ENCODE results near the gene MAPRE2. TPM values are rescaled to one million over a fixed set of nuclear protein-coding genes. Genes with fewer than 3 reads are reported as not detected.

The MAPRE2 gene
- total RNA-seq, 2 experiments from 2014 or later = 40.2 to 49.0 TPM

DNA sequence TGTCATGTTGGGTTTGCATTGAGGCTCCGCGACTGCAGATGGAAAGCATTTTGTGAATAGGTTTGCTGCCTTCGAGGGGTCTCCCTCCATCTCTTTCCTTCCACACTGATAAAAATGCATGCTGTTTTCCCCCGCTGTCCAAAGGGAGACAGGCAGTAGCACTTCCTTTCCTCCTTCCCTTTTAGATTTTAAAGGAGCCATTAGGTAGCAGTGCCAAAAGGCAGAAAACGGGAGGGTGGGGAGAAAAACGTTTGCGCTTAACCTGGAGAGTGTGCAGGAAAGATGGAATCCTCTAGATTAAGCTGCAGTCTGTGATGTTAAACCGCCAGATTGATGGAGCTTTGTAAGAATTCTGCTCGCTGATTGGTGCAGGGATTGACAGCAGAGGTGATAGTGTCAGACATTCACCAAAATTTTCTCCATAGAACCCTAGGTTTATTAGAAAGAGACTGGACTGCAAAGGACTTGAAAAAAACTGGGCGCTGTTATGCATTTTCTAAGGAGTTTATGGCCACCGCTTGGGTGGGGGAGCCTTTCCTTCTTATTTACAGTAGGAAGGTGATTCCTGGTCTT lies 688 bp downstream of the MAPRE2 start:
- CTCF ChIA-PET = interaction anchor here (0.9 to 3.7 kb wide), 8 partner anchors 9 to 188 kb away, joined by 3 to 41 read pairs (median 4); no protein-coding TSS in a partner anchor
- H3K27me3 Mint-ChIP-seq = no peaks in the 10 kb centered on the region
- no peak for DNase-seq
- H3K36me3 Mint-ChIP-seq = peaks cover 3% of the 10 kb centered on the region
- ATAC-seq = peak; percentile 5
- peak overlapping the region; percentile 96 for H3K4me3 Mint-ChIP-seq
- no peaks in the 10 kb centered on the region for H3K9me3 Mint-ChIP-seq (ENCODE audit: low read depth)
- peaks cover 62% of the 10 kb centered on the region for H3K4me1 Mint-ChIP-seq
- peak overlapping the region; percentile 99 for H3K27ac Mint-ChIP-seq

DNA sequence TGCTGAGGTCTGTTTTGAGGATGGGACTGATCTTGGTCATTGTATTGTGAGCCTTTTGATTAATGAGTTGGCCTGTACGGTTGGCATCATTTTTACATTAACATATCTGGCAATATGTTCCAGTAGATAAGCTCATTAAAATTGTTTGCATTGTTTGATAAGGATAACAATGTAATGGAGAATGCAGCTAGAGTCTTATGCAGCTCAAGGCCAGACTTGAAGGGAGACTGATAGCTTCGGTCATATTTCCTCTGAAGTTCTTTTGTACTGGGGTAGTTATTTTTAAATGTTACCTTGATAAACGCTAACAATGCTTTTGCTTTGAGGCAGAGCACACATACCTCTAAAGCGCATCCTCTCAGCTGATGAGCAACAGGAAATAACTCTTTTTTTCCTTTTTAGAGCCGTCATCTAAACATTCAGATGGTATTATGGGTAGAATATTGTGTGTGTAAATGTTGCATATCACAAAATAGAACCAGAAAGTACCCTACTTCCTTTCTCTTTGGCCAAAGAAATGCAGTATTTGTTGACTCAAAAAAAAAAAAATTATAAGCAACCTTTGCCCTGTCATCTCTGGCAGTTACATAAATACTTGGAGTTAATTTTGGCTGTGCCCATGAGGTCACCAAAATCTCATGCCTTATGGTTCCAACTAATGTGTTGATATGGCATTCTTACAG lies 1.3 kb downstream of the MAPRE2 start:
- DNase-seq (no peak), ATAC-seq (peak; percentile 38)
- Mint-ChIP-seq H3K36me3 (peaks cover 3% of the 10 kb centered on the region), H3K9me3 (ENCODE audit: low read depth) (no peaks in the 10 kb centered on the region), H3K4me1 (peaks cover 66% of the 10 kb centered on the region), H3K4me3 (peak overlapping the region; percentile 96), H3K27ac (peak overlapping the region; percentile 99), H3K27me3 (no peaks in the 10 kb centered on the region)
- CTCF ChIA-PET = interaction anchor here (0.9 to 3.7 kb wide), 5 partner anchors 8 to 65 kb away, joined by 3 to 41 read pairs (median 4); no protein-coding TSS in a partner anchor

DNA sequence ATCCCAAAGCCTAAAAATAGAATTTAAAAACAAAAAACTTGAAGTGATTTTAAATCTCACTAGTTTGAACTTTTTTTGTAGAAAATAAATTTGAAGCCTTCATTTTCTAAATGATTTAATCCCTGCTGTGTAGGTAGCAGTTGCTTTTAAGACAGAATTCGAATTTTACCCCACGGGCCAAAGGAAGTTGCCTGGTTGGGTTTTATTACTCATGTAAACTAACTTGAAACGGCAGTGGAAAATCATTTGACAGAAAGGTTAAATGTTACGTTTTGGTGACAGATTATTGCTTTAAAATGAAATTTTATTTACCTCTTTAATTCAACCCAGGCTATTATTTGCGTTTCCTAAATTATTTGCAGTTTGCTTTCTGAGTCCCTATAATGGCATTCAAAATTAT lies 2.0 kb downstream of the MAPRE2 start:
- H3K27me3 Mint-ChIP-seq = no peaks in the 10 kb centered on the region
- peak overlapping the region; percentile 99 for H3K27ac Mint-ChIP-seq
- no peaks in the 10 kb centered on the region for H3K9me3 Mint-ChIP-seq (ENCODE audit: low read depth)
- peaks cover 67% of the 10 kb centered on the region for H3K4me1 Mint-ChIP-seq
- DNase-seq = no peak
- CTCF ChIA-PET = interaction anchor here (3.7 kb wide), 1 partner anchor 13 kb away, joined by 41 read pairs; no protein-coding TSS in a partner anchor
- peak overlapping the region; percentile 96 for H3K4me3 Mint-ChIP-seq
- peaks cover 6% of the 10 kb centered on the region for H3K36me3 Mint-ChIP-seq
- no peak for ATAC-seq

DNA sequence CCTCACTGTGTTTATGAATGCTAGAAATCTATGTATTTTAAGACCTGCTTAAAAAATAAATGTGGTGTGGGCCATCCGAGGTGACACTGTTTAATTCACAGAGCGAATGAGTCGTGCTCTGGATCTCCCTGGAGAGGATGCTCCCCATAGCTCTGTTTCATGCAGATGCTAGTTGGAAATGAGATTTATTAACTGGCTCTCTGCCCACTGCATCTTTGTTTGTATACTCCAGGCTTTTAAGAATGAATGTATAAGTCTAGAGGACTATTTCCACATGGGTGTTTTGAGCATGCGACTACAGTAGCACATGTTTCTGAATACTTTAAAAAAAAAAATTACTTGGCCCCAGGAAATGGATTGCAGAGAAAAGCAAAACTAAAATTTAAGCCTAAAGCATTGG lies 3.9 kb downstream of the MAPRE2 start:
- Mint-ChIP-seq H3K27ac (peak overlapping the region; percentile 70), H3K9me3 (ENCODE audit: low read depth) (no peaks in the 10 kb centered on the region), H3K36me3 (peaks cover 6% of the 10 kb centered on the region), H3K27me3 (no peaks in the 10 kb centered on the region), H3K4me3 (peak overlapping the region; percentile 44), H3K4me1 (peaks cover 73% of the 10 kb centered on the region)
- ATAC-seq (no peak), DNase-seq (no peak)
- CTCF ChIA-PET = interaction anchor here (1.4 to 2.0 kb wide), 2 partner anchors 16 to 36 kb away, joined by 6 to 10 read pairs; no protein-coding TSS in a partner anchor

DNA sequence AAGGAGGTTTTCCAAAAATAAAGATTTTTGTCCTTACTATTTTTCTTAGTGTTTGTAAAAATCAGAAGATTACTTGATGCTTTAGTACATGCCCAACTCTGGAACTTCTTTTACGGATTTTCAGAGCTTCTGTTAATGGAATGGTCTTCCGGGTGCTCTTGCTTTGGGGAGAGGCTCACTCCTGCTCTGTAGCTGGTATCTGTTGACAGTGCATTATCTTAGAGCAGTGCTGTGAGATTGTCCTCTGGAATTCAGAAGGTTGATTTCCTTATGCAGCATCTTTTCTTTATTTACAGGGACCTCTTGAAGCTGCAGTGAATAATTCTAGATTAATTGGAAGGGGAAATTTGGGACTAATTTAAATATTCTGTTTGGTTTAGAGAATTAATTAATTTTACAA lies 4.6 kb downstream of the MAPRE2 start:
- peak overlapping the region; percentile 70 for H3K27ac Mint-ChIP-seq
- CTCF ChIA-PET = interaction anchor here (1.4 to 2.0 kb wide), 3 partner anchors 17 to 40 kb away, joined by 6 to 10 read pairs (median 8); no protein-coding TSS in a partner anchor
- H3K27me3 Mint-ChIP-seq = no peaks in the 10 kb centered on the region
- peaks cover 76% of the 10 kb centered on the region for H3K4me1 Mint-ChIP-seq
- no peaks in the 10 kb centered on the region for H3K9me3 Mint-ChIP-seq (ENCODE audit: low read depth)
- ATAC-seq (no peak), DNase-seq (no peak)
- H3K36me3 Mint-ChIP-seq = peaks cover 6% of the 10 kb centered on the region
- peak overlapping the region; percentile 44 for H3K4me3 Mint-ChIP-seq

DNA sequence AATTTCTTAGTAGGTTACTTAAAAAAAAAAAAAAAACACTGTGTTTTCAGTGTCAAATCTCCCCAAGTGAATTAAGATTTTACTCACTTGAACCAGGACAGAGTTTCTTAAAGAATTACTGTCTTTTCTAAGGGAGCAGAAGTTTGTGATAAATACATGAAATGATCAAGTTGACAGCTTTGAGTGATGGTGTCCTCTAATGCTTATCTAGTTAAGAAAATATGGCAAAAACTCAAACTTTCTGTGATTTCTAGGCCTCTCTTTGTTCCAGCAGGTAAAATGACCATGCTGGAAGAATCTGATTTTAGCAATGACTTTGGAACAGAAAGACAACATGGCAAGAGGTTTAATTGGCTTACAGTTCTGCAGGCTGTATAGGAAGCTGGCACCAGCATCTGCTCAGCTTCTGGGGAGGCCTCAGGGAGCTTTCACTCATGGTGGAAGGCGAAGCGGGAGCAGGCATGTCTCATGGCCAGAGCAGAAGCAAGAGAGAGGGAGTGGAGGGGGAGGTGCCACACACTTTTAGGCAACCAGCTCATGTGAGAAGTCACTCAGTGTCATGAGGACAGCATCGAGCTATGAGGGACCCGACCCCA lies 6.6 kb downstream of the MAPRE2 start:
- DNase-seq = no peak
- CTCF ChIA-PET = interaction anchor here (1.4 to 2.0 kb wide), 2 partner anchors 42 to 96 kb away, joined by 3 to 8 read pairs; no protein-coding TSS in a partner anchor
- no peak for ATAC-seq
- Mint-ChIP-seq H3K4me1 (peaks cover 75% of the 10 kb centered on the region), H3K36me3 (peaks cover 12% of the 10 kb centered on the region), H3K27ac (no peak overlapping the region), H3K4me3 (no peak overlapping the region), H3K27me3 (no peaks in the 10 kb centered on the region), H3K9me3 (ENCODE audit: low read depth) (no peaks in the 10 kb centered on the region)

DNA sequence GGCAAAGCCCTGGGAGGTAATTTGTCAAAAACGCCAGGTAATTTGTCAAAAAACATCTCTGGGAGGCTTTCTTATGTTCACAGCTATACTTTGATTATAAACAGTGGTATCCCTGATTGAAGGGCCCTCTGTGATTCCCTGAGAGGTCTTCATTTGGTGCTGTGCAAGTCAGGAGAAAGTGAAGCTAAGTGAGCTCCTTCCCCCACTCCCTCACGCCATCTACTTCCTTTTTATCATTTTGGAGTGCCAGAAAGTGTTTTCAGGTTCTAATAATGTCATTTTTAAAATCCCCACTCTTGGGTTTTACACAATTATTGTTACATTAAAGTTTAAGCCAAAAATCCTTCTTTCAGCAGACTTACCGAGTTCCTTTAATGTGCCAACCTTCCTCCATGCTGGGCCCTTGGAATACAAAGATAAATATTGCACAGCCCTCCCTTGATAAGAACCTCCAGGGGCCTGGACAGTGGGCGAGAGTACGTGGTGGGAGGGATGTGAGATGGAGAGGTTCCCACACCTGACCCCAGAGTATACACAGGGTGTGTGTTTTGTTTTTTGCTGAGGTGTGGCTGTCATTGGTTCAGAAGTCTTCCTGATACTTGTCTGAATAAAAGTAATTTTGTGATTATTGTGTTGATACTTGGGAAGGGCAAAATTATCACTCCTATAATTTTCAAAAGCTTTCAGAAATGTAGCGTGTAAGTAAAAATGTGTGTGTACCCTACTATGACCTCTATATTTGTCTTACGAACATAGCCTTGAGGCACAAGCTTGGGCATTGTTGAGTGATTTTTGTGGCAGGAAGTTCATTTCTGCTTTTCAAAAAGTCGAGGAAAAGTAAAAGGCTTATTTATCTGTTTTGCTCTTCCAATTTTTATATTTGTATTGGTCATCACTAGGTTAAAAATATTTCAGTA lies 8.2 kb downstream of the MAPRE2 start:
- Mint-ChIP-seq H3K27me3 (no peaks in the 10 kb centered on the region), H3K4me3 (peak overlapping the region; percentile 55), H3K36me3 (peaks cover 17% of the 10 kb centered on the region), H3K4me1 (peaks cover 59% of the 10 kb centered on the region), H3K27ac (peak overlapping the region; percentile 83), H3K9me3 (ENCODE audit: low read depth) (peaks cover 3% of the 10 kb centered on the region)
- ATAC-seq = no peak
- no peak for DNase-seq
- CTCF ChIA-PET = interaction anchor here (1.0 to 1.2 kb wide), 2 partner anchors 11 to 20 kb away, joined by 3 to 6 read pairs; no protein-coding TSS in a partner anchor

DNA sequence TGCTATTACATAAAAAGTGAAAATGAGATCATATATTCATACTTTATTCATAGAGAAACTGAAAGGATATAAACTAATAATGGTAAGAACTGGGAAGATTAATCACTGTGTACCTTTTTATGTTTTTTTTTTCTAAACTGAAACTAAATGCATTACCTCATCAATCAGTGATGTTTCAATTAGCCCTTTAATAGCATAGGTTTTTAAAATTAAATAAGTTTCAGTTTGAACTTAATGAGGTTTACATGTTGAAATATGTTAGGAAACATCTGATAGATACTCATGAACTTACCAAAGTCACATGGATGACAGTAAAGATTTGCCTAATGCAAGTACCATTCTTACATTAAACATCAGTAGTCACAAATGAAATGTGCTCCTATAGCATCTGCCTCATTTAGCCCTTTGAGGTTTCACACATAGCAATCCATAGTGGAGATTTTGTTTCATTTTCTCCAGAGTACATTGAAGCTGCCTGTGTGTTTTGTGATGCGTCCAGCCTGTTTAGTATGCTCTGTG lies 8.9 kb downstream of the MAPRE2 start:
- H3K9me3 Mint-ChIP-seq (ENCODE audit: low read depth) = peaks cover 4% of the 10 kb centered on the region
- H3K27me3 Mint-ChIP-seq = no peaks in the 10 kb centered on the region
- peak overlapping the region; percentile 83 for H3K27ac Mint-ChIP-seq
- CTCF ChIA-PET = interaction anchor here (1.9 kb wide), 1 partner anchor 9 kb away, joined by 9 read pairs; the partner anchor contains the start of gene MAPRE2
- H3K4me1 Mint-ChIP-seq = peaks cover 52% of the 10 kb centered on the region
- H3K4me3 Mint-ChIP-seq = no peak overlapping the region
- H3K36me3 Mint-ChIP-seq = peaks cover 21% of the 10 kb centered on the region
- DNase-seq (no peak), ATAC-seq (peak; percentile 68)

DNA sequence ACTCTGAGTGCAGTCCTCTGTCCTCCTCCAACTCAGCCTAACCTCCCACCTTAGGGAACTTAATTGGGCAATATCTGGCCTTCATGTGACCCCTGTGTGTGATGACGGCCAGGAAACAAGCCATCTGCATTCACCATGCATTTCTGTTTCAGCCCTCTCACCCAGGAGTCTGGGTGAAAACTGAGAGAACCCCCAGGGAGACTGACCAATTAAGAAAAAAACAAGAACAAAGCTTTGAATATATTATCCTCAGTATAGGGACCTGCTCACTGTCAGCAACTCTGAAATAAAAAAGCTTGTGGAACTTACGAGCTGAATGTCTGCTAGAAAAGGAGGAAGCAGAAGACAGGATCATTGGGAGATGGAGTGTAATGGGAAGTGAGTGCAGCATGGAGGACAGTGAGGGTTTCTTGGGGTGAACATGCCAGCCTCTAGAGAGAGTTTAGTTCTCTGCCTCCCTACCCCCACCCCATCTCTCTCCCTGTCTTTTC lies 9.5 kb downstream of the MAPRE2 start:
- DNase-seq = no peak
- Mint-ChIP-seq H3K9me3 (ENCODE audit: low read depth) (peaks cover 4% of the 10 kb centered on the region), H3K4me1 (peaks cover 46% of the 10 kb centered on the region), H3K27ac (peak overlapping the region; percentile 63), H3K36me3 (peaks cover 23% of the 10 kb centered on the region), H3K27me3 (no peaks in the 10 kb centered on the region), H3K4me3 (no peak overlapping the region)
- ATAC-seq = no peak
- CTCF ChIA-PET = interaction anchor here (0.6 to 1.9 kb wide), 3 partner anchors 10 to 125 kb away, joined by 3 to 9 read pairs (median 5); partner anchors contain the start of gene MAPRE2

DNA sequence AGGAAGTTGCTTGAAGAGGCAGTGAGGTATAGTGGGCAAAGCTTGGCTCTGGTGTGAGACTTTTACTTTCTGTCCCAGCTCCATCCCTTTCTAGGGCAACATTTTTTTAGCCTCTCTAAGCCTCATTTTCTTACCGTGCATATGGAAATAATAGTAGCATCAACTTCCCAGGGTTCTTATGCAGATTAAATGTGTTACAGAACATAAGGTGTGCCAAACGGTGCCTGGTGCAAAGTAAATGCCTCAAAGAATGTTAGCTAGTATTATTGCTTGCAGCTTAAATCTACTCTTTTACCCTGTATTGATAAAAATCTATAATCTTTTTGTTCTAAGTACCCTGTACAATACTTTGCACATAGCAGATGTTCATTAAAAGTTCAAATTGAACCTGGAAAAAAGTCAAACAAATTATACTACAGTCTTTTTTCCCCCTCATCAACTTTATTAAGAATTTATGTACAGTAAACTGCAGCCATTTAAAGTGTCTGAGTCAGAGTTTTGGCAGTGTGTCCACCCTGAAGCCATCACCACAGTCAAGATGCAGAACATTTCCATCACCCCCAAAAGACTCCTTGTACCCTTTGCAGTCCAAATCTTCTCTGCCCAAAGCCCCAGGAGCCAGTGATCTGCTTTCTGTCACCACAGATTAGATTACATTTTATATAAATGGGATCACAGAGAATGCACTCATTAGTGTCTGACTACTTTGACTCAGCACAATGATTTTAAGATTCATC lies 10.6 kb downstream of the MAPRE2 start:
- H3K4me3 Mint-ChIP-seq = no peak overlapping the region
- no peak for ATAC-seq
- no peak overlapping the region for H3K27ac Mint-ChIP-seq
- H3K4me1 Mint-ChIP-seq = peaks cover 36% of the 10 kb centered on the region
- peaks cover 4% of the 10 kb centered on the region for H3K9me3 Mint-ChIP-seq (ENCODE audit: low read depth)
- DNase-seq = no peak
- no peaks in the 10 kb centered on the region for H3K27me3 Mint-ChIP-seq
- H3K36me3 Mint-ChIP-seq = peaks cover 23% of the 10 kb centered on the region
- CTCF ChIA-PET = interaction anchor here (1.1 to 1.9 kb wide), 2 partner anchors 11 to 22 kb away, joined by 3 to 9 read pairs; partner anchors contain the start of gene MAPRE2

DNA sequence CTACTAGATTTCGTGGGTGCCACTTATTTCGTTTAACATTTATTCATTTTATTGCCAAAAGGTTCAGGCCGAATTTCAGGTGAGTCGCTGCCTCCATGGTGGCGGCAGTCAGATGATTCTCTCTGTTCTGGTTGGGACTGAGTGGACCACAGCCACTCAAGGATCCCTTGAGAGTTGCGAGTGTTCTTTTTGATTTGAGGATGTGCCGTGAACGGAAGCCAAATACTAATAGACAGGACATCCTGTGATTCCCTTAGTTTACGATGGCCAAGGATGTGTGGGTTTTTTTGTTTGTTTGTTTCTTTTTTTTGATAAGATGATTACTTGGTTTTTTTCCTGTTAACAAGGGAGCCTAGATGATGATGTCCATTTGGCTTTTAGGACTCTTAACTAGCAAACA lies 13.2 kb downstream of the MAPRE2 start:
- H3K27ac Mint-ChIP-seq = no peak overlapping the region
- ATAC-seq = no peak
- CTCF ChIA-PET = no interaction called here

DNA sequence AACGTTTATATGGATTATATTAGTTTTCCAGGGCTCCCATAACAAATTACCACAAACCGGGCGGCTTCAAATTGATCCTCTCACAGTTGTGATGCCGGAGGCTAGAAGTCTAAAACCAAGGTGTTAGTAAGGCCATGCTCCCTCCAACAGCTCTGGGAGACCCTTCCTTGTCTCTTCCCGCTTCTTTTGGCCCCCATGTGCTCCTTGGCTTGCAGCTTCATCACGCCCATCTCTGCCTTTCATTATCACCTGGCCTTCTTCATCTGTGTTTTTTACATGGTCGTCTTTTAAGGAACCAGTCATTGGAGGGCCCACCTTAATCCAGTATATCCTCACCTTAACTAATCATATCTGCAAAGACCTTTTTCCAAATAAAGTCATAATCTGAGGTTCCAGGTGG lies 13.9 kb downstream of the MAPRE2 start:
- no peak overlapping the region for H3K4me3 Mint-ChIP-seq
- ATAC-seq (no peak), DNase-seq (no peak)
- H3K27me3 Mint-ChIP-seq = no peaks in the 10 kb centered on the region
- peaks cover 4% of the 10 kb centered on the region for H3K9me3 Mint-ChIP-seq (ENCODE audit: low read depth)
- no peak overlapping the region for H3K27ac Mint-ChIP-seq
- peaks cover 18% of the 10 kb centered on the region for H3K36me3 Mint-ChIP-seq
- peaks cover 15% of the 10 kb centered on the region for H3K4me1 Mint-ChIP-seq
- CTCF ChIA-PET = no interaction called here

More for the DNA sequence above, 13.2 kb downstream of the MAPRE2 start:
- peaks cover 4% of the 10 kb centered on the region for H3K9me3 Mint-ChIP-seq (ENCODE audit: low read depth)
- no peak for DNase-seq
- H3K36me3 Mint-ChIP-seq = peaks cover 18% of the 10 kb centered on the region
- no peaks in the 10 kb centered on the region for H3K27me3 Mint-ChIP-seq
- no peak overlapping the region for H3K4me3 Mint-ChIP-seq
- peaks cover 20% of the 10 kb centered on the region for H3K4me1 Mint-ChIP-seq

Measured in activated CD8-positive, alpha-beta memory T cell treated with anti-CD3 and anti-CD28 coated beads, Interleukin-2, amount 10 ng/mL, durations not matched to agents 7 days and 5 days (primary cell).